Endothelial cell of hepatic sinusoid (primary cell): ENCODE measurements around the gene SMARCE1.

ENCODE experiments used
- in situ Hi-C: cut with HindIII; loops from 2 replicates; pipeline ENCODE4 v1.10.0; 2017; ENCODE audit warnings: low sequenced_read_pairs

Gene SMARCE1

GRCh38 chr17:40646791-40647623 is 611 bp downstream of the SMARCE1 start:
- in situ Hi-C loops, result no loop called here

GRCh38 chr17:40645943-40646342 is 1.7 kb downstream of the SMARCE1 start:
- in situ Hi-C loops, result no loop called here

- in situ Hi-C loops, result no loop called here
These were observed 2.3 kb downstream of the SMARCE1 start for GRCh38 chr17:40645291-40645690.

GRCh38 chr17:40637931-40638330 is 9.7 kb downstream of the SMARCE1 start:
- in situ Hi-C loops, result no loop called here

GRCh38 chr17:40633871-40634270 is 13.7 kb downstream of the SMARCE1 start:
- in situ Hi-C loops, result no loop called here

GRCh38 chr17:40632216-40632615 is 15.4 kb downstream of the SMARCE1 start:
- in situ Hi-C loops, result no loop called here

- in situ Hi-C loops, result no loop called here
These were observed 17.8 kb downstream of the SMARCE1 start for GRCh38 chr17:40629842-40630241.

GRCh38 chr17:40625311-40625710 is 22.3 kb downstream of the SMARCE1 start:
- in situ Hi-C loops, result no loop called here

- in situ Hi-C loops, result no loop called here
These were observed 24.0 kb downstream of the SMARCE1 start for GRCh38 chr17:40623419-40624210.

GRCh38 chr17:40622509-40622928 is 25.1 kb downstream of the SMARCE1 start:
- in situ Hi-C loops, result no loop called here

GRCh38 chr17:40621578-40621977 is 26.0 kb downstream of the SMARCE1 start:
- in situ Hi-C loops, result no loop called here

GRCh38 chr17:40621019-40621418 is 26.6 kb downstream of the SMARCE1 start:
- in situ Hi-C loops, result no loop called here

- in situ Hi-C loops, result no loop called here
These were observed 28.6 kb downstream of the SMARCE1 start for GRCh38 chr17:40618754-40619625.

GRCh38 chr17:40617678-40618240 is 29.9 kb downstream of the SMARCE1 start:
- in situ Hi-C loops, result no loop called here

- in situ Hi-C loops, result no loop called here
These were observed 31.0 kb downstream of the SMARCE1 start for GRCh38 chr17:40616592-40616991.

- in situ Hi-C loops, result no loop called here
These were observed 31.7 kb downstream of the SMARCE1 start for GRCh38 chr17:40615841-40616476.

GRCh38 chr17:40615068-40615840 is 32.4 kb downstream of the SMARCE1 start:
- in situ Hi-C loops, result no loop called here

- in situ Hi-C loops, result no loop called here
These were observed 33.1 kb downstream of the SMARCE1 start for GRCh38 chr17:40614431-40615067.
